D341Med (cell line): ENCODE measurements around the gene TBC1D24.
"Not testable (repeated sequence)": the region's sequence is repeated elsewhere in the genome, so short reads cannot be mapped to it uniquely, and the experiment has no call there.

ENCODE experiments used
- DNase-seq: peaks from one replicate; pipeline ENCODE4 v3.0.0; 2012; ENCODE audit warnings: low spot score

Gene TBC1D24

DNA sequence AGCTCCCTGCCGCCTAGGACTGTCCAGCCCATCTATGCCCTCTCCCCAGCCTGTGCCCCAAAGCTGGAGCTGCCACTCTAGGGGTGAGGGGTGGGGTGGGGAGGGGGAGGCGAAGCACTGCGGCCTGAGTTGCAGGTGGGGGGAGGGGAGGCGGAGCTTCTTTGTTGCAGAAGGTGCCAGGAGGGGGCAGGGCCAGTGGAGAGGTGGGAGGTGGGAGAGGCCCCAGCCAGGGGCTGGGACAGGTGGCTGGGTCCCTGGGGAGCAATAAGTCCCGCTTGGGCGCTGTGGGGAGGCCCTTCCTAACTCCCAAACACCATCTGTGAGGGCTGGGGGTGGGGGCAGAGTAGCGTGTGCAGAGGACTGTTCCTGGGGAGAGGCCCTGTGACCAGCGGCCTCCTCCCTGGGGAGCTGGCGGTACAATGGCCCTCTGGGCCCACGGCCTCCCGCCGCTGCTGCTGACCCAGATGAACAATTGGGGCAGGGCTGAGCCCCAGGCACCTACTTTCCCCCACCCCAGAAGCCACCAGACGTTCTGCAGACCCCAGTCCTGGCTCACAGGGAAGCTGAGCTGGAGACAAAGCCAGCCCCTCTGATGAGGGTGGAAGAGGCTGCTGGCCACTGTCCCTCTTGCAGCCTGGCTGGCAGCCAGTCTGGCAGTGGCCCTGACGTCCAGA is 6.1 kb upstream of the TBC1D24 start:
- DNase-seq, result peak; percentile 89

DNA sequence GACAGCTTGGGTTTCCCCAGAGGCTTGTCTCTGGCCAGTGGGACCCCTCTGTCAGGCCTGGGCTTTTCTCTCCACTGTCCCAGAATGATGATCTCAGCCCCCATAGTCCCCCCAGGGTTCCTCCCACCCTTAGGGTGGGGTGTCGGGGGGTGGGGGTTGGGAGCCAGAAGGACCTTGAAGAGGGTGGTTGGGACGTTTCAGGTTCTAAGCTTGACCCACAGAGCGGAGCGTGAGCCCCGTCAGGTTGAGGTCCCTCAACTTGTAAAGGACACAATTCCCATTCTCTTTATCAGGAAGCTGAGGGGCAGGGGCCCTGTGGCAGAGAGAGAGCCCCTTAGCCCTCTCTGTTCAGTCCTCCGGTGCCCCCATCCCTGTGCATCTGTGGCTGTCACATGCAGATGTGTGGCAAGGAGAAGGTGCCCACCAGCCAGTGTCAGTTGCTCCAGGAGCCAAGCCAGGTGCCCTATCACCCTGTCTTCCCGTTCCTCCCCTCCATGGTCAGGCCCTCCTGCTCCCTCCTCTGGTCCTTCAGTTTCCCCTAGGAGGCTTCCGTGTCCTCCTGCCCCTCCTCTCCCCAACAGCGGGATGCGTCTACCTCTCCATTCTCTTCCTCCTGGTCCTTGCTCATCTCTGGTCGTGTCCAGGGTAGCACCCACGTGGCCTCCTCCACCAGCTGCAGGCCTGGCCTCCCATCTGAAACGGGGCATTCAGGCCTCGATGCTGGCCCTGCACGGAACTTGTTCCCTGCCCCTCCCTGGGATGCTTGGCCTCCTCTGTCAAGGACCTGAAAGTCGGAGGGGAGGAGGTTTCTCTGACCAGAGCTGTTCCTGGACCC is 5.3 kb upstream of the TBC1D24 start:
- DNase-seq, result no peak

DNA sequence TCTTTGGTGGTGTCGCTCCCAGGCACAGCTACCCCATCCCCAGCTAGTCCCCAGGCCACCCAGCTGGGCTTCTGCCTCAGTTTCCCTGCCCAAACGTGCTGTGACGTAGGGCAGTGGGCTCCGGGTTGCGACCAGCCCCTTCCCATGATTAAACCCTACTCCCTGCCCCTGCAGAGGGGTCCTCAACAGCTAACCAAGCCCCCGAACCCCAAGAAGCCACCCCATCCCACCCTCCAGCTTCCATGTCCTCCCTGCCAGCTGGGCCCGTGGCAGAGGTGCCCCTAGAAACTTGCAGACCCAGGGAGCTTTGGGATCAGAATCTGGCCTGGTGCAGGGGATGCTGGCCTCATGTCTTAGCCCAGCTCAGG is 4.7 kb upstream of the TBC1D24 start:
- no peak for DNase-seq

DNA sequence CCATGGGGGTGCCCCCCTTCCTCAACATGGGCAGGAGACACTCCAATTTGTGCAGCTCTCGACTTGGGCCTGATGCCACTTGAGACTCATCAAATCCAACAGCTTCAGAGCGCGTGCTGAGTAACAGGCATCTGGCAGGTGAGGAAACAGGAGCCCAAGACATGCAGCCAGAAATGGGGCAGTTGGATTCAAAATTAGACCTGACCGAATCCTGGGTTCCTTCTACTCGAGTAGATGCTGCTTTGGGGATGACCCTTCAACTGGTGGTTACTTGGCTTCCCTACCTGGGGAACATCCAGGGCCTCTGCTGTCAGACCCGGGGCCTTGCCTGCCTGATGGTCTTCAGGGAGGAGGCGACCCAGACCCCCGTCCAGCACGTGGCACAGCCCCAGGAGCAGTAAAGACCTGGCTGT is 4.3 kb upstream of the TBC1D24 start:
- no peak for DNase-seq

DNA sequence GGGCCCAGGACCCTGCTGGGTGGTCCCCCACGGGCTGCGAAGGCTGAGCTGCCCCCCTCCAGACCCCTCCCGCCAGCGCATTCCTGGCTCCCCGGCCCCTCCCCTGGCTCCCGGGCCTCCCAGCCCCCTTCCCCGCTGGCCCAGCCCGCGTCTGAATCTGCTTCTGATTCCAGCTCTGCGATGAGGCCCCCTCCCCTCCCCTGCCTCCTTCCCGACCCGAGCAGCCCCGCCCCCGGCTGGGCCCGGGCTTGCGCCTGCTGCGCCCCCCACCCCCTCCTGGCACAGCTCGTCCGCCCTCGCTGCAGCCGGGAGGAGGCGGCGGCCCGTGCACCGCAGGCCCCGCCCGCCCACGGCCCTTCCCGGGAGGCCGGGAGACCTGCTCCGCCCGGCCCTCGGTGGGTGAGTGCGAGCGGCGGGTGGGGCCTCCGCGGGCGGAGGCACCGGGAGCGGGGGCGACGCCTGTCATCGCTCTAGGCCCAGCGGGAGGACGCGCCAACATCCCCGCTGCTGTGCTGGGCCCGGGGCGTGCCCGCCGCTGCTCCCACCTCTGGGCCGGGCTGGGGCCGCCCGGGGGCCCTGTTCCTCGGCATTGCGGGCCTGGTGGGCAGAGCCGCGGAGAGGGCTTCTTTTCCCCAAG is 3.8 kb upstream of the TBC1D24 start, which contains the start of gene NTN3:
NTN3 (plus strand) TSS at position 282 of the 637 bp plus-strand sequence. CDS start 405 bp downstream, outside the sequence.
- DNase-seq, result peak; percentile 89

DNA sequence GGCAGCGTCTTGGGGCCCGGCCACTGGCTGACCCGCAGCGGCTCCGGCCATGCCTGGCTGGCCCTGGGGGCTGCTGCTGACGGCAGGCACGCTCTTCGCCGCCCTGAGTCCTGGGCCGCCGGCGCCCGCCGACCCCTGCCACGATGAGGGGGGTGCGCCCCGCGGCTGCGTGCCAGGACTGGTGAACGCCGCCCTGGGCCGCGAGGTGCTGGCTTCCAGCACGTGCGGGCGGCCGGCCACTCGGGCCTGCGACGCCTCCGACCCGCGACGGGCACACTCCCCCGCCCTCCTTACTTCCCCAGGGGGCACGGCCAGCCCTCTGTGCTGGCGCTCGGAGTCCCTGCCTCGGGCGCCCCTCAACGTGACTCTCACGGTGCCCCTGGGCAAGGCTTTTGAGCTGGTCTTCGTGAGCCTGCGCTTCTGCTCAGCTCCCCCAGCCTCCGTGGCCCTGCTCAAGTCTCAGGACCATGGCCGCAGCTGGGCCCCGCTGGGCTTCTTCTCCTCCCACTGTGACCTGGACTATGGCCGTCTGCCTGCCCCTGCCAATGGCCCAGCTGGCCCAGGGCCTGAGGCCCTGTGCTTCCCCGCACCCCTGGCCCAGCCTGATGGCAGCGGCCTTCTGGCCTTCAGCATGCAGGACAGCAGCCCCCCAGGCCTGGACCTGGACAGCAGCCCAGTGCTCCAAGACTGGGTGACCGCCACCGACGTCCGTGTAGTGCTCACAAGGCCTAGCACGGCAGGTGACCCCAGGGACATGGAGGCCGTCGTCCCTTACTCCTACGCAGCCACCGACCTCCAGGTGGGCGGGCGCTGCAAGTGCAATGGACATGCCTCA is 3.1 kb upstream of the TBC1D24 start:
- no peak for DNase-seq

DNA sequence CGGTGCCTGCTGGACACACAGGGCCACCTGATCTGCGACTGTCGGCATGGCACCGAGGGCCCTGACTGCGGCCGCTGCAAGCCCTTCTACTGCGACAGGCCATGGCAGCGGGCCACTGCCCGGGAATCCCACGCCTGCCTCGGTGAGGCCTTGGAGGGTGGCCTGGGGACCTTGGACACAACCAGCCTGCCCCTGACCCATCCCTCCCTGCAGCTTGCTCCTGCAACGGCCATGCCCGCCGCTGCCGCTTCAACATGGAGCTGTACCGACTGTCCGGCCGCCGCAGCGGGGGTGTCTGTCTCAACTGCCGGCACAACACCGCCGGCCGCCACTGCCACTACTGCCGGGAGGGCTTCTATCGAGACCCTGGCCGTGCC is 2.5 kb upstream of the TBC1D24 start:
- DNase-seq, result no peak

DNA sequence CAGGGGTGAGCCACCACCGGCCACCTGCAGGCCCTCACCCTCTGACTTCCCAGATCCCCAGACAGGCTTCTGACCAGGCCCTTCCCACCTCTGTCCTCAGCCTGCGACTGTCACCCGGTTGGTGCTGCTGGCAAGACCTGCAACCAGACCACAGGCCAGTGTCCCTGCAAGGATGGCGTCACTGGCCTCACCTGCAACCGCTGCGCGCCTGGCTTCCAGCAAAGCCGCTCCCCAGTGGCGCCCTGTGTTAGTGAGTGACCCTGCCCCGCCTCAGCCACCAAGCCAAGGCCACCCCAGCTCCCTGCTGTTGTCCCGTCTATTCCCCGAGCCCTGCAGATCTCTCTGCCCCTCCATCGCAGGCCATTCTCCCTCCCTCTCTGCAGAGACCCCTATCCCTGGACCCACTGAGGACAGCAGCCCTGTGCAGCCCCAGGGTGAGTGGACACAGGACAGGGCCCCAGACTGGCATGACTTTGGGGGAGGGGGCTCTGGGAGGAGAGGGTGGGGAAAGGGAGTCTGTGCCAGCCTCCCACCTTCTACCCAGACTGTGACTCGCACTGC is 2.0 kb upstream of the TBC1D24 start:
- no peak for DNase-seq

DNA sequence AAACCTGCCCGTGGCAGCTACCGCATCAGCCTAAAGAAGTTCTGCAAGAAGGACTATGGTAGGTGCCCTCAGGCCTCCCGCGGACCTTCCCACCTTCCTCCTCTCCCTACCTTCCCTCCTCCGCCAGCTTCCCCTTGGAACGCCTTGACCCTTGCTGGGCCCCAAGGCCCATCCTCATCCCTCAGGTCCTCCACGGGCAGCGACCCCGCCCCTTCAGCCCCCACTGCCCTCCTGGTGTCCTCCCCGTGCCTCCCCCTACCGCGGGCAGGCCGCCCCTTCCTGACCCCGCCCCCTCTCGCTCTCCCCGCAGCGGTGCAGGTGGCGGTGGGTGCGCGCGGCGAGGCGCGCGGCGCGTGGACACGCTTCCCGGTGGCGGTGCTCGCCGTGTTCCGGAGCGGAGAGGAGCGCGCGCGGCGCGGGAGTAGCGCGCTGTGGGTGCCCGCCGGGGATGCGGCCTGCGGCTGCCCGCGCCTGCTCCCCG is 1.4 kb upstream of the TBC1D24 start:
- DNase-seq, result peak; percentile 64

DNA sequence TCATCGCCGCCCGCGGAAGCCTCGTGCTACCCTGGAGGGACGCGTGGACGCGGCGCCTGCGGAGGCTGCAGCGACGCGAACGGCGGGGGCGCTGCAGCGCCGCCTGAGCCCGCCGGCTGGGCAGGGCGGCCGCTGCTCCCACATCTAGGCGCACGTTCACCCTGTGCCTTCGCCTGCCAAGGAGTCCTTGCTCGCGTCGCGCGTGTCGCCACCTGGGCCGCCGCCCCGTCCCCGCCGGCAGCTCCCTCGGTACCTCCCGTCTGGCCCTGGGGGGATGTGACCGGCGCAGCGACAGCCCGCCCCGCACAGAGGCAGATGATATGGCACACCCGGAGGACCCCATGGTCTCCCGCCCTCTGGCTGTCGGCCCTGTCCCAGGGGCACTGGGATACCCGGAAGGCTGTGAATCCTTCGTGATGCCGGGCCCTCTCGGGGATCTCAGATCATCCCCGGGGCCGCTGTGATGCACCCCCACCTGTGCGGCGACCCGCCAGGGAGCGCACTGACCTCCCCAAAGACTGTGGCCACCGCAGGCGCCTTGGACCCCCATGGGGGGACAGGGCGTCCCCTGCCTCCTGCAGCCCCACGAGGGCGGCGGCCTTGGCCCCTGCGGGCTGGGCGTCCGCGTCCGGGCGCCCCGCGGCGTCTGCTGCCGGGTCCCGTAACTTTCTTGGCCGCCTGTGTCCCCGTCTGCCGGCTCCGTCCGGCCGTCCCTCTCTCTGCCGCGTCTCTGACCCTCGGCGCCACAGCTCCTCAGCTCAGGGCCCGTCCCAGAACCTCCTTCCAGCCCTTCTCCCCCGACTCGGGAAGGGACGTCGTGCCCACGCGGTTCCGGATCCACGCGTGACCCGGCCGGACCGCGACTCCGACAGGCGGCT is 689 bp upstream of the TBC1D24 start:
- peak; percentile 61 for DNase-seq

DNA sequence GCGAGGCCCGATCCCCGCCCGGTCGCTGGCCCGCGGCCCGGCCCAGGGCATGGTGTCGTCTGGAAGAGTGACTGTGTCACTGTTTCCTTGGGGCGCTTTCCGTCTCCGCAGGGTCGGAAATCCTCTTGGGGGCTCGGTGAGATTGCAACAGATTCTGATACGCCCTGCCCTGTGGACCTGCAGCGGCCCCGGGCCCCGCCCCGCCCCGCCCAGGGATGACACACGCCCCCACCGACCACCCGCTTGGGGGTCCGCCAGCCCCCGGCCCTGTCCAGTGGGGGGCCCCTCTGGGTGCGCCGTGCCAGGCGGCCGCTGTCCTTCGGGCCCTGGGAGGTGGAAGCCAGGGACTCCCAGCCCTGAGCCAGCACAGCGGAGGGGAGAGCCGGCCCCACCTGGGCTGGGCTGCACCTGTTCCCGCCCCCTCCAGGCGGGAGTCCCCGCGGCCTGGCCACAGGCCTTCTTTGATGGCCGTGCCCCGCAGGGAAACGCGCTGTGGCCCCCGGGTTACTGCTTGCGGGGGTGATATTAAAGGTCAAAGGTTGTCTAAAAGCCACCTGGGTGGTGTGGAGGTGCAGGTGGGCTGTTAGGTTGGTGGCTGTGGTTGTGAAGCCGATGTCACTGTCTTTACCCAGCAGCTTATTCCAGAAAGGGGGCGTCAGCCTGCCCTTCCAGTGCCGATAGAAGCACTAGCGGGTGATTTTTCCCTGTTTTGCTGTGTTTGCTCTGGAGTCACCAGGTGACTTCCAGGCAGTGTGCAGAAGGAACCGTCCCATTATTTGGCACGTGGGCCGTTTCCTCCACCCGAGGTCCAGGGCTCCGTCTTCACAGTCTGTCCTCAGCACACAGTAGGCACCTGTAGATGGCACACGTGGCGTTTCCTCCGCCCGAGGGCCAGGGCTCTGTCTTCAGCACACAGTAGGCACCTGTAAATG is 752 bp downstream of the TBC1D24 start:
- DNase-seq, result peak; percentile 64

DNA sequence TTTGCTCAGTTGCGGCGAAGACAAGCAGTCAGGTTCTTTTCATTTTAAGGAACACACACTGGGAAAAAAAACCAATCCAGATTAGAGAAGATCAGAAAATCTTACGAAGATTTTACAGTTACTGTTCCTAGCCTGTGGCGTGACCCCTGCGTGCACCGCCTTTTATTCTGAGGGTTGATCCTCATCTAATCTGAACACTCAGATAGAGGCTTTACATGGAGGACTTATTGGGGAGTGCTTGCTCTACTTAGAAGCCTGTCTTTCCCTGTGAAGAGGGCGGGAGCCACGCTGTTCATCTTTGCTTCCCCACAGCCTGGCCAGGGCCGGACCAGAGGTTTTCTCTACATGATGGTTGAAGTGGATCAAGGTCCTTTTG is 1.4 kb downstream of the TBC1D24 start:
- no peak for DNase-seq

DNA sequence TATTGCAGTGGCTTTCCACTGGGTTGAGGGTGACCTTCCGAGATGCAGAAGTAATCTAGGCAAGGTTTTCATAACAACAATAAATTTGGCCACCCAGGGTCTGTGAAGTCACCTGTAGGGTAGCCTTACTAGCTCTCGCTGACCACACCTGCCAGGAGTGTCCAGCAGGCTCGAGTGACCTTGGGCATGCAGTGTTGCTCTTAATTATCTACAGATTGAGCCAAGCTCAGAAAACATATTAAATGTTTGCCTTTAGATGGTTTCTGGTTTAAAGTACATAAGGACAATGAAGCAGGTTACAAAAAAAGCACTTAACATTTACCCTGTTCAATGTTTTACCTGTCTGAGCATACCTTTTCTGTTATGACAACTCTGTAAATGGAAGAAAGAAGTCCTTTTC is 1.8 kb downstream of the TBC1D24 start:
- DNase-seq, result no peak

DNA sequence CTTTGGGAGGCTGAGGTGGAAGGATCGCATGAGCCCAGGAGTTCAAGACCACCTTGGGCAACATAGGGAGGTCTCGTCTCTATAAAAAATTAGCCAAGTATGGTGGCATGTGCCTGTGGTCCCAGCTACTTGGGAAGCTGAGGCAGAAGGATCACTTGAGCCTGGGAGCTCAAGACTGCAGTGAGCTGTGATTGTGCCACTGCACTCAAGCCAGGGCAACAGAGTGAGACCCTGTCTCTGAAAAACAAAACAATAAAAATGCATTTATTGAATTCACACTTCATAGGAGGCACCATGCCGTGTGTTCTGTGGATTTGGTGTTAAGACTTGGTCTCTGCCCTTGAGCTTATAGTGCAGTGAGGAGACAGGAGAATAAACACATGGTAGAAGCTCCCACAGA is 2.4 kb downstream of the TBC1D24 start:
- DNase-seq, result no peak

DNA sequence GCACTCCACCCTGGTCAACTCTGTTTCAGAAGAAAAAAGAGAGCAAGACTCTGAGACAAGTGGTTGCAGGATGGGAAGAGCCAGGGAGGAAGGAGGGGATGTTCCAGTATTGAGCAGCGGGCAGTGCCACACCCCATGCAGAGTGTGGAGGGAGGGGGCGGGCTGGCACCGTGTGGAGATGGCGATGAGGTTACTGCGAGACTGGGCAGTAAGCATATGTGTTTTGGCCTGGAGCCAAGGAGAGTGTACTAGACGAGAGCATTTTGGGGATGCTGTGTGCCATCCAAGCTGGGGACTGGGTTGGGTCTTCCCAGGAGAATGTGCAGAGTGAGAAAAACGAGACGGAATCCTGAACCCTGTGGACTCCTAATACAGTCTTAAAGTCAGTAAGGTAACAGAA is 3.4 kb downstream of the TBC1D24 start:
- DNase-seq, result no peak

DNA sequence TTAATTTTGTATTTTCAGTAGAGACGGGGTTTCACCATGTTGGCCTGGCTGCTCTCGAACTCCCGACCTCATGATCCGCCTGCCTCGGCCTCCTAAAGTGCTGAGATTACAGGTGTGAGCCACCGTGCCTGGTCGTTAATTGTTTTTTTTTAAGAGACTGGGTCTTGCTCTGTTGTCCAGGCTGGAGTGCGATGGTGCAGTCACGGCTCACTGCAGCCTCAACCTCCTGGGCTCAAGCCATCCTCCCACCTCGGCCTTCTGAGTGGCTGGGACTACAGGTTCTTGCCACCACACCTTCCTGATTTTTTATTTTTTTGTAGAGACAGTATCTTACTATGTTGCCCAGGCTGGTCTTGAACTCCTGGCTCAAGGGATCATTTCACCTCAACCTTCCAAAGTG is 5.1 kb downstream of the TBC1D24 start:
- DNase-seq, result not testable (repeated sequence)

DNA sequence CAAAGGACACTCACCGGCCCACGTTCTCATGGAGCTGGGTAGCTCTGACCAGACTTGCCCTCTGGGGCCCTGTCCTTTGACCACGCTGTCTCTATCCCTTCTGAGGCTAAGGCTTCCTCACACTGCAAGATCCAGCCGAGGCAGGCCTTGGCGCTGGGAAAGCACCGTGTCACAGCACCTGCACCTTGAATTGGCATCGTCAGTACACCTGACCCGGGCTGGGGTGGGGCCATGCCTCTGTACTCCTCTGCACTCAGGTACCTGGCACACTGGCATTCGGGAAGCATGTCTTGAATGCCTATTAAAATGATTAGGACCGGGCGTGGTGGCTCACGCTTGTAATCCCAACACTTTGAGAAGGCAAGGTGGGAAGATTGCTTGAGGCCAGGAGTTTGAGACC is 6.0 kb downstream of the TBC1D24 start:
- DNase-seq, result no peak

DNA sequence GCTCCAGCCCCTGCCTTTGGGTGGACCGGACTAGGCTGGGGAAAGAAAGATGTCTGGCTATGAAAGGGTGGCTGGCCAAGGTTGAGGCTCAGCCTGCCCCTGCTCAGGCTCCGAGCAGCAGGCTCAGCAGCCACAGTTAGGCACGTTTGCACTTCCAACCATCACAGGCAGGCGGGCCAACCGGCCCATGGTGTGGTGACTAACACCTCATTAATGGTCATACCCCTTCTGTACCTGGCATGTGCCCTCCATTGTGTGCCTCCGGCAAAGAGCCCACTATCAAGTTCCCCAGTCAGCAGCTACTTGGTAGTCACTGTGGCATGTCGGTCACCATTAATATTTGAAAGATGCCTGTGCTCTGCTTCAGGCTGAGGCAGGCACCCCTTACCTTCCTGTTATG is 6.7 kb downstream of the TBC1D24 start:
- no peak for DNase-seq

DNA sequence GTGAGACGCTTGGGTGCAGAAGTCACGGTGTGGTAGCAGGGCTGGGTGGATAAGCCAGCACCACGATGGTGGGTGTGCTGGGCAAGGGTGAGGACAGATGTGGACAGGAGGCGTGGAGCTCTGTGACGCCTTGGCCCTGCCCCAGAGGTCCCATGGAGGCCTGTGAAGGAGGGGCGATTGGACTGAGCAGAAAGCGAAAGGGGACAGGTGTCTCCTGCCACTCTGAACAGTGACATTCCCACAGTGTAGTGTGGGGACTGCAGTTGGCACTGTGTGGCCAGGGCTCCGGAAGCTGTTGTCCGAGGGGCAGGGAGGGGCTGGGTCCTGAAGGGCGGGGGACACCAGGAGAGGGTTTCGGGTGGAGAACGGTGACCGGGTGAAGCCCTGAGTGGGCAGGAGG is 7.3 kb downstream of the TBC1D24 start:
- DNase-seq, result no peak
